HepG2 (cell line): ENCODE results near the gene COL25A1. TPM values are rescaled to one million over a fixed set of nuclear protein-coding genes. Genes with fewer than 3 reads are reported as not detected.
A peak's percentile ranks its signal among the peaks of the same experiment; 100 is the strongest.

ENCODE experiments used
- BRCA1 ChIP-seq: sonication (generic); formaldehyde crosslinking; IDR thresholded peaks from 2 replicates; pipeline ENCODE4 v1.4.0; 2020; ENCODE audit warnings: missing genetic modification reagents
- CENPT ChIP-seq: sonication (generic); formaldehyde crosslinking; IDR thresholded peaks from 2 replicates; pipeline ENCODE4 v1.8.0; 2022; ENCODE audit warnings: low read depth, mild to moderate bottlenecking, moderate library complexity, missing genetic modification reagents
- ETV5 ChIP-seq: IDR thresholded peaks from 2 replicates; pipeline ENCODE4 v1.6.1; 2018; ENCODE audit warnings: missing biosample characterization, missing genetic modification reagents, inconsistent platforms, borderline replicate concordance
- FOXC1 ChIP-seq: sonication (generic); formaldehyde crosslinking; IDR thresholded peaks from 2 replicates; pipeline ENCODE4 v1.8.0; 2022; ENCODE audit warnings: mild to moderate bottlenecking, missing genetic modification reagents, borderline replicate concordance
- HNF4G ChIP-seq, 2 experiments: sonication (generic) in 1 of 2; formaldehyde crosslinking in 1 of 2; IDR thresholded peaks; 2 replicates each; pipeline versions ENCODE4 v1.4.0 to v1.6.1; 2011 to 2020; ENCODE audit warnings: borderline replicate concordance in 2 of 2, low read depth in 2 of 2, mild to moderate bottlenecking in 2 of 2, low read length in 1 of 2, missing genetic modification reagents in 1 of 2, moderate library complexity in 1 of 2
- KDM2A ChIP-seq: sonication (generic); formaldehyde crosslinking; IDR thresholded peaks from 2 replicates; pipeline ENCODE4 v1.4.0; 2020; ENCODE audit warnings: low read depth, missing genetic modification reagents, borderline replicate concordance
- MIER2 ChIP-seq: IDR thresholded peaks from 2 replicates; pipeline ENCODE4 v1.6.1; 2016; ENCODE audit warnings: missing biosample characterization, missing genetic modification reagents
- NFKB2 ChIP-seq: sonication (generic); formaldehyde crosslinking; IDR thresholded peaks from 2 replicates; pipeline ENCODE4 v1.4.0; 2020; ENCODE audit warnings: missing genetic modification reagents, borderline replicate concordance
- PITX1 ChIP-seq: sonication (generic); formaldehyde crosslinking; IDR thresholded peaks from 2 replicates; pipeline ENCODE4 v1.5.1; 2020; ENCODE audit warnings: mild to moderate bottlenecking, missing genetic modification reagents
- SOX6 ChIP-seq, 2 experiments: fragments of 450-650 bp in 1 of 2; sonication (generic) in 1 of 2; formaldehyde crosslinking in 1 of 2; IDR thresholded peaks; 2 replicates each; pipeline versions ENCODE4 v1.4.0 to v1.6.1; 2017 to 2020; ENCODE audit warnings: antibody characterized with exemption in 1 of 2, mild to moderate bottlenecking in 1 of 2, missing genetic modification reagents in 1 of 2
- TAF1 ChIP-seq: sonication (generic); formaldehyde crosslinking; IDR thresholded peaks from 2 replicates; pipeline ENCODE4 v1.4.0; 2020; ENCODE audit warnings: missing genetic modification reagents
- TOPORS ChIP-seq: sonication (generic); formaldehyde crosslinking; IDR thresholded peaks from 2 replicates; pipeline ENCODE4 v1.8.0; 2023; ENCODE audit warnings: mild to moderate bottlenecking, missing genetic modification reagents
- ZBTB20 ChIP-seq: sonication (generic); formaldehyde crosslinking; IDR thresholded peaks from 2 replicates; pipeline ENCODE4 v1.8.1; 2023; ENCODE audit warnings: missing genetic modification reagents, low read depth, mild to moderate bottlenecking, borderline replicate concordance
- ZFY ChIP-seq: sonication (generic); formaldehyde crosslinking; IDR thresholded peaks from 2 replicates; pipeline ENCODE4 v1.4.0; 2020; ENCODE audit warnings: missing genetic modification reagents
- ZMAT3 ChIP-seq: sonication (generic); formaldehyde crosslinking; conservative IDR thresholded peaks from 2 replicates; pipeline ENCODE4 v1.7.0; 2021; ENCODE audit warnings: missing genetic modification reagents
- ZMYM4 ChIP-seq: sonication (generic); formaldehyde crosslinking; IDR thresholded peaks from 2 replicates; pipeline ENCODE4 v1.8.1; 2023; ENCODE audit warnings: mild to moderate bottlenecking, missing genetic modification reagents
- ZNF225 ChIP-seq: sonication (generic); formaldehyde crosslinking; IDR thresholded peaks from 2 replicates; pipeline ENCODE4 v1.4.0; 2020; ENCODE audit warnings: mild to moderate bottlenecking, missing genetic modification reagents
- ZNF703 ChIP-seq: sonication (generic); formaldehyde crosslinking; IDR thresholded peaks from 2 replicates; pipeline ENCODE4 v1.5.1; 2020; ENCODE audit warnings: missing genetic modification reagents, mild to moderate bottlenecking, moderate library complexity, borderline replicate concordance
- ZNF781 ChIP-seq: sonication (generic); formaldehyde crosslinking; IDR thresholded peaks from 2 replicates; pipeline ENCODE4 v1.5.1; 2020; ENCODE audit warnings: borderline replicate concordance, mild to moderate bottlenecking, missing genetic modification reagents; ENCODE audit errors: not compliant biosample characterization
- polyA plus RNA-seq, 8 experiments: library from polyadenylated mRNA; depleted of rRNA in 3 of 8; stranded (reverse) in 7 of 8; unstranded in 1 of 8; fragments of >200 nt; fragmentation: Illumina TruSeq in 4 of 8; extraction: Trizol in 4 of 8; gene quantifications; 2 replicates each; pipeline versions ENCODE4 v1.2.1 to v1.2.3, GENCODE V29; 2011 to 2016; ENCODE audit warnings: low read depth in 4 of 8, missing spikeins in 1 of 8, mixed read lengths in 1 of 8; ENCODE audit not compliant: insufficient read depth in 1 of 8
- total RNA-seq, 5 experiments: library from RNA; depleted of rRNA; stranded (reverse); fragments of >200 nt; fragmentation: Illumina TruSeq; extraction: Trizol; gene quantifications; 2 replicates each; pipeline ENCODE4 v1.2.3, GENCODE V29; 2016; ENCODE audit warnings: low read depth in 1 of 5
- TF ChIP-seq, protein P1 (sequence below): IDR thresholded peaks from 2 replicates; pipeline ENCODE4 v1.6.1; 2016; ENCODE audit warnings: missing biosample characterization, missing genetic modification reagents, low read depth
- TF ChIP-seq, protein P2 (sequence below): sonication (generic); formaldehyde crosslinking; IDR thresholded peaks from 2 replicates; pipeline ENCODE4 v1.4.0; 2020; ENCODE audit warnings: mild to moderate bottlenecking, low read depth, missing genetic modification reagents
- TF ChIP-seq, protein P3 (sequence below): IDR thresholded peaks from 2 replicates; pipeline ENCODE4 v1.6.1; 2016; ENCODE audit warnings: missing compliant biosample characterization, missing genetic modification reagents, borderline replicate concordance
- TF ChIP-seq, protein P4 (sequence below): sonication (generic); formaldehyde crosslinking; IDR thresholded peaks from 2 replicates; pipeline ENCODE4 v1.8.0; 2023; ENCODE audit warnings: mild to moderate bottlenecking, missing genetic modification reagents

Gene COL25A1
- total and polyA plus RNA-seq, 2 of the 13 experiments (the other 11 are each of a cell fraction or from before 2014, with no cell fraction given): not detected

DNA sequence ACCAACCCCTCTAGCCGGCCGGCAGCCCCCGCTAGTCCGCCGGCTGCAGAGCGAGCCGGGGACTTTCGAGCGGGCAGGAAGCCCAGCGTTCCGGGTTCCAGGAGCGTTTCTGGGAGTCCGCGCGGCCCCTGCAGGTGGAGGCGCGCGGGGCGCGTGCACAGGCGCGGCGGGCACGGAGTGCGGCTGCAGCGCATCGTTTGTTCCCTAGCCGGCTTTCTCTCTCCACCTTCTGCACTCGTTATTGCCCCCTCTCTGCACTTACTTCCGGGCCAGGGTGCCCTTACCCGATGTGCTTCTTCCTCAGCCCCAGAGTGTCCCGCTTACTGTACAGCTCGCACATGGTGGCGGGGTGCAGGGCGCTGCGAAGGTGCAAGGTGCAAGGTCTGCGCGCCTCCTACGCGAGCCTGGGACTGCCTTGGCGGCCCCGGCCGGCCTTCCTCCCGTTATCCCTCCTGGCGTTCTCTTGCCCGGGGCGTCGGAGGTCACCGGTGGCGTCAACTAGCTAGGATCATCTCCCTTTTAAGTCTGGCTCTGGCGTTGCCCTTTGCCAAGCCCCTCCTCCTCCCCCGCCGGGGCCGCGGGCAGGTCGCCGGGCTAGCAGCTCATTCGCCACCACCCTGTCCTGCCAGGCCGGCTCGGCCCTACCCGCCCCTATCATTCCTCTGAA, 539.8 kb downstream of the COL25A1 start, which contains the start of gene ETNPPL (continued):
- TF ChIP-seq, protein P1, sequence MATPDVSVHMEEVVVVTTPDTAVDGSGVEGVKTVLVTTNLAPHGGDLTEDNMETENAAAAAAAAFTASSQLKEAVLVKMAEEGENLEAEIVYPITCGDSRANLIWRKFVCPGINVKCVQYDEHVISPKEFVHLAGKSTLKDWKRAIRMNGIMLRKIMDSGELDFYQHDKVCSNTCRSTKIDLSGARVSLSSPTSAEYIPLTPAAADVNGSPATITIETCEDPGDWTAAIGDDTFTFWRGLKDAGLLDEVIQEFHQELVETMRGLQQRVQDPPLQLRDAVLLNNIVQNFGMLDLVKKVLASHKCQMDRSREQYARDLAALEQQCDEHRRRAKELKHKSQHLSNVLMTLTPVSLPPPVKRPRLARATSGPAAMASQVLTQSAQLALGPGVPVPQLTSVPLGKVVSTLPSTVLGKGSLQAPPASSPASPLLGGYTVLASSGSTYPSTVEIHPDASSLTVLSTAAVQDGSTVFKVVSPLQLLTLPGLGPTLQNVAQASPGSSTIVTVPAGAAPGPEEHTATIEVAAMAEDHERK (CRISPR knock-in tag): no peak
- TF ChIP-seq ETV5: 0 out of 2 replicates have a peak, but pooled peaks have one; percentile 30
- TF ChIP-seq KDM2A (CRISPR knock-in tag): peak; percentile 63; the same call in 1 of the 2 replicates
- 0 out of 2 replicates have a peak, but pooled peaks have one; percentile 61 for TF ChIP-seq ZNF703 (CRISPR knock-in tag)
- peak; percentile 54 for TF ChIP-seq TAF1
- peak; percentile 8; the same call in 1 of the 2 replicates for TF ChIP-seq TOPORS
- peak; percentile 71 for TF ChIP-seq ZMYM4
- TF ChIP-seq, protein P2, sequence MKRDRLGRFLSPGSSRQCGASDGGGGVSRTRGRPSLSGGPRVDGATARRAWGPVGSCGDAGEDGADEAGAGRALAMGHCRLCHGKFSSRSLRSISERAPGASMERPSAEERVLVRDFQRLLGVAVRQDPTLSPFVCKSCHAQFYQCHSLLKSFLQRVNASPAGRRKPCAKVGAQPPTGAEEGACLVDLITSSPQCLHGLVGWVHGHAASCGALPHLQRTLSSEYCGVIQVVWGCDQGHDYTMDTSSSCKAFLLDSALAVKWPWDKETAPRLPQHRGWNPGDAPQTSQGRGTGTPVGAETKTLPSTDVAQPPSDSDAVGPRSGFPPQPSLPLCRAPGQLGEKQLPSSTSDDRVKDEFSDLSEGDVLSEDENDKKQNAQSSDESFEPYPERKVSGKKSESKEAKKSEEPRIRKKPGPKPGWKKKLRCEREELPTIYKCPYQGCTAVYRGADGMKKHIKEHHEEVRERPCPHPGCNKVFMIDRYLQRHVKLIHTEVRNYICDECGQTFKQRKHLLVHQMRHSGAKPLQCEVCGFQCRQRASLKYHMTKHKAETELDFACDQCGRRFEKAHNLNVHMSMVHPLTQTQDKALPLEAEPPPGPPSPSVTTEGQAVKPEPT: peak; percentile 77; the same call in 1 of the 2 replicates
- TF ChIP-seq BRCA1 (CRISPR knock-in tag): peak; percentile 40; the same call in 1 of the 2 replicates
- TF ChIP-seq HNF4G (IDR thresholded peaks at IDR 0.05; ENCODE audit: borderline replicate concordance, low read depth, low read length): peak; percentile 52
- TF ChIP-seq HNF4G (CRISPR knock-in tag; IDR thresholded peaks at IDR 0.05; ENCODE audit: borderline replicate concordance, low read depth): peak; percentile 54; the same call in 1 of the 2 replicates
- TF ChIP-seq CENPT: no peak
- TF ChIP-seq, protein P3, sequence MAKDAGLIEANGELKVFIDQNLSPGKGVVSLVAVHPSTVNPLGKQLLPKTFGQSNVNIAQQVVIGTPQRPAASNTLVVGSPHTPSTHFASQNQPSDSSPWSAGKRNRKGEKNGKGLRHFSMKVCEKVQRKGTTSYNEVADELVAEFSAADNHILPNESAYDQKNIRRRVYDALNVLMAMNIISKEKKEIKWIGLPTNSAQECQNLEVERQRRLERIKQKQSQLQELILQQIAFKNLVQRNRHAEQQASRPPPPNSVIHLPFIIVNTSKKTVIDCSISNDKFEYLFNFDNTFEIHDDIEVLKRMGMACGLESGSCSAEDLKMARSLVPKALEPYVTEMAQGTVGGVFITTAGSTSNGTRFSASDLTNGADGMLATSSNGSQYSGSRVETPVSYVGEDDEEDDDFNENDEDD (CRISPR knock-in tag): peak; percentile 60; the same call in 1 of the 2 replicates
- TF ChIP-seq, protein P4, sequence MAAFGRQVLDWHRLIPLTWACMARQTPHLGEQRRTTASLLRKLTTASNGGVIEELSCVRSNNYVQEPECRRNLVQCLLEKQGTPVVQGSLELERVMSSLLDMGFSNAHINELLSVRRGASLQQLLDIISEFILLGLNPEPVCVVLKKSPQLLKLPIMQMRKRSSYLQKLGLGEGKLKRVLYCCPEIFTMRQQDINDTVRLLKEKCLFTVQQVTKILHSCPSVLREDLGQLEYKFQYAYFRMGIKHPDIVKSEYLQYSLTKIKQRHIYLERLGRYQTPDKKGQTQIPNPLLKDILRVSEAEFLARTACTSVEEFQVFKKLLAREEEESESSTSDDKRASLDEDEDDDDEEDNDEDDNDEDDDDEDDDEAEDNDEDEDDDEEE (CRISPR knock-in tag): peak; percentile 74; the same call in 1 of the 2 replicates
- peak; percentile 51; the same call in 1 of the 2 replicates for TF ChIP-seq PITX1
- TF ChIP-seq SOX6 (IDR thresholded peaks at IDR 0.05): no peak
- TF ChIP-seq SOX6 (CRISPR knock-in tag; IDR thresholded peaks at IDR 0.05): peak; percentile 58
- peak; percentile 22; the same call in 1 of the 2 replicates for TF ChIP-seq NFKB2 (CRISPR knock-in tag)
- peak; percentile 57 for TF ChIP-seq FOXC1 (CRISPR knock-in tag)
- peak; percentile 26; the same call in 1 of the 2 replicates for TF ChIP-seq MIER2 (CRISPR knock-in tag)
- TF ChIP-seq ZNF781 (CRISPR knock-in tag): peak; percentile 78
- TF ChIP-seq ZBTB20: peak; percentile 78; the same call in 1 of the 2 replicates
- TF ChIP-seq ZNF225 (CRISPR knock-in tag): peak; percentile 39; the same call in 1 of the 2 replicates
- TF ChIP-seq ZMAT3 (CRISPR knock-in tag): peak; percentile 77; the same call in 1 of the 2 replicates
- peak; percentile 61; the same call in 1 of the 2 replicates for TF ChIP-seq ZFY (CRISPR knock-in tag)
